HEK293 (cell line): ENCODE measurements around the gene GNPNAT1.

ENCODE experiments used
- KLF1 ChIP-seq: fragments of 450-650 bp; formaldehyde crosslinking; IDR thresholded peaks from 2 replicates; pipeline ENCODE4 v1.5.1; 2016; ENCODE audit warnings: missing biosample characterization, missing genetic modification characterization
- RBAK ChIP-seq: fragments of 450-650 bp; formaldehyde crosslinking; IDR thresholded peaks from 2 replicates; pipeline ENCODE4 v1.5.1; 2016; ENCODE audit warnings: missing biosample characterization, missing genetic modification characterization
- SALL2 ChIP-seq: fragments of 450-650 bp; formaldehyde crosslinking; IDR thresholded peaks from 2 replicates; pipeline ENCODE4 v1.5.0; 2017; ENCODE audit warnings: missing biosample characterization, mild to moderate bottlenecking, missing genetic modification characterization, borderline replicate concordance
- SP2 ChIP-seq: fragments of 450-650 bp; formaldehyde crosslinking; IDR thresholded peaks from 2 replicates; pipeline ENCODE4 v1.5.1; 2016; ENCODE audit warnings: missing biosample characterization, missing genetic modification characterization
- WT1 ChIP-seq: fragments of 450-650 bp; formaldehyde crosslinking; IDR thresholded peaks from 2 replicates; pipeline ENCODE4 v1.5.1; 2016; ENCODE audit warnings: missing biosample characterization, missing genetic modification characterization
- ZBTB20 ChIP-seq: fragments of 450-650 bp; formaldehyde crosslinking; IDR thresholded peaks from 2 replicates; pipeline ENCODE4 v1.5.1; 2016; ENCODE audit warnings: missing biosample characterization, missing genetic modification characterization
- ZIC2 ChIP-seq: fragments of 450-650 bp; formaldehyde crosslinking; IDR thresholded peaks from 2 replicates; pipeline ENCODE4 v1.5.1; 2016; ENCODE audit warnings: missing biosample characterization, missing genetic modification characterization
- ZNF138 ChIP-seq: fragments of 450-650 bp; formaldehyde crosslinking; IDR thresholded peaks from 2 replicates; pipeline ENCODE4 v1.5.1; 2016; ENCODE audit warnings: missing biosample characterization, missing genetic modification characterization, borderline replicate concordance
- ZNF157 ChIP-seq: fragments of 450-650 bp; formaldehyde crosslinking; IDR thresholded peaks from 2 replicates; pipeline ENCODE4 v1.5.1; 2016; ENCODE audit warnings: missing biosample characterization, missing genetic modification characterization
- ZNF16 ChIP-seq: fragments of 450-650 bp; formaldehyde crosslinking; IDR thresholded peaks from 2 replicates; pipeline ENCODE4 v1.5.1; 2016; ENCODE audit warnings: low read depth, missing biosample characterization, missing genetic modification characterization
- ZNF175 ChIP-seq: fragments of 450-650 bp; formaldehyde crosslinking; IDR thresholded peaks from 2 replicates; pipeline ENCODE4 v1.5.1; 2016; ENCODE audit warnings: missing biosample characterization, missing genetic modification characterization
- ZNF202 ChIP-seq: fragments of 450-650 bp; formaldehyde crosslinking; IDR thresholded peaks from 2 replicates; pipeline ENCODE4 v1.5.1; 2016; ENCODE audit warnings: missing biosample characterization, missing genetic modification characterization, borderline replicate concordance
- ZNF248 ChIP-seq: fragments of 450-650 bp; formaldehyde crosslinking; IDR thresholded peaks from 2 replicates; pipeline ENCODE4 v1.5.1; 2017; ENCODE audit warnings: missing biosample characterization, missing genetic modification characterization
- ZNF394 ChIP-seq: fragments of 450-650 bp; formaldehyde crosslinking; IDR thresholded peaks from 2 replicates; pipeline ENCODE4 v1.5.1; 2016; ENCODE audit warnings: missing biosample characterization, missing genetic modification characterization, mild to moderate bottlenecking, moderate library complexity, borderline replicate concordance
- ZNF433 ChIP-seq: fragments of 450-650 bp; formaldehyde crosslinking; IDR thresholded peaks from 2 replicates; pipeline ENCODE4 v1.5.1; 2016; ENCODE audit warnings: missing biosample characterization, missing genetic modification characterization, low read depth
- ZNF510 ChIP-seq: fragments of 450-650 bp; formaldehyde crosslinking; IDR thresholded peaks from 2 replicates; pipeline ENCODE4 v1.5.1; 2018; ENCODE audit warnings: mild to moderate bottlenecking, missing genetic modification characterization, missing biosample characterization; ENCODE audit not compliant: insufficient replicate concordance
- ZNF621 ChIP-seq: fragments of 450-650 bp; formaldehyde crosslinking; IDR thresholded peaks from 2 replicates; pipeline ENCODE4 v1.5.1; 2017; ENCODE audit warnings: missing biosample characterization, missing genetic modification characterization
- ZNF747 ChIP-seq: fragments of 450-650 bp; formaldehyde crosslinking; IDR thresholded peaks from 2 replicates; pipeline ENCODE4 v1.5.1; 2016; ENCODE audit warnings: missing biosample characterization, missing genetic modification characterization
- TF ChIP-seq, protein P1 (sequence below): IDR thresholded peaks from 2 replicates; pipeline ENCODE4 v1.6.1; 2011; ENCODE audit warnings: mild to moderate bottlenecking, low read depth, low read length, borderline replicate concordance
- TF ChIP-seq, protein P2 (sequence below): fragments of 450-650 bp; formaldehyde crosslinking; IDR thresholded peaks from 2 replicates; pipeline ENCODE4 v1.5.1; 2016; ENCODE audit warnings: missing biosample characterization, missing genetic modification characterization
- TF ChIP-seq, protein P3 (sequence below): fragments of 450-650 bp; formaldehyde crosslinking; IDR thresholded peaks from 2 replicates; pipeline ENCODE4 v1.5.1; 2016; ENCODE audit warnings: missing biosample characterization, missing genetic modification characterization
- TF ChIP-seq, protein P4 (sequence below): fragments of 450-650 bp; formaldehyde crosslinking; IDR thresholded peaks from 2 replicates; pipeline ENCODE4 v1.5.1; 2016; ENCODE audit warnings: missing biosample characterization, missing genetic modification characterization
- TF ChIP-seq, protein P5 (sequence below): fragments of 450-650 bp; formaldehyde crosslinking; IDR thresholded peaks from 2 replicates; pipeline ENCODE4 v1.5.1; 2016; ENCODE audit warnings: missing biosample characterization, missing genetic modification characterization
- TF ChIP-seq, protein P6 (sequence below): fragments of 450-650 bp; formaldehyde crosslinking; IDR thresholded peaks from 2 replicates; pipeline ENCODE4 v1.5.1; 2016; ENCODE audit warnings: missing biosample characterization, missing genetic modification characterization
- TF ChIP-seq, protein P7 (sequence below): fragments of 450-650 bp; formaldehyde crosslinking; IDR thresholded peaks from 2 replicates; pipeline ENCODE4 v1.5.1; 2017; ENCODE audit warnings: missing biosample characterization, missing genetic modification characterization
- TF ChIP-seq, protein P8 (sequence below): fragments of 450-650 bp; formaldehyde crosslinking; IDR thresholded peaks from 2 replicates; pipeline ENCODE4 v1.5.0; 2017; ENCODE audit warnings: missing biosample characterization, missing genetic modification characterization, borderline replicate concordance

GNPNAT1 gene

DNA sequence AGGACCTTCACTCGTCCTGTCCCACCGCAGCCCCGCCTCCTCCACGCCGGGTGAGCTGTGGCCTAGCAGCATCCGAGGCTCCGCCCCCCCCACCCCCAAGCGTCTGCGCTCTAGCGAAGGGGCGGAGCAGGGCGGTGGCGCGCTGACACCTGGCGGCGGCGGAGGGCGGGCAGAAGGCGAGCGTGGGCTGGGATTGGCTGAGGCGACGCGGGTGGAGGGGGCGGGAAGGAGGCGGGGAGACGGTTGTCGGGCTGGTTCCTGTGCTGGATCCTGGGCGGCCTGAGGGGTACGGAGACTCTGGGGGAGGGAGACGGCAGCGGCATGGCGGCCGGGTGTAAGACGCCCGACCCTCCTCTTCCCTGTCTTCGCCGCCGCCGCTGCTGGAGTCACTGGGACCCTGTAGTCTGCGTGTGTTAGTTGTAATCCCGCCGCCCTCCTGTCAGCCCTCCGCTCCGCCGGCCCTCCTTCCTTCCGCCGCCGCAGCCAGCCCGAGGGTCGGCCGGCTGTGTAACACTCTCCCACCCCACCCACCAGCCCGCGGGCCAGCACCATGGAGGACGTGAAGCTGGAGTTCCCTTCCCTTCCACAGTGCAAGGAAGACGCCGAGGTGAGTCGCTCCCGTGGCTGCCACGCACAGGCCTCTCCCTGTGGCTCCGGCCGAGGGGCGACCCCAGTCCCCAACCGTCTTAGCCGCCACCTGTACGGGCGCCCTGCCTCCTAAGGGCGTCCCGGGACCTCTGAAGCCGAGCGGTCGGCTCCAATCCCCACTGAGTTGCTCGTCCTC is 61.3 kb downstream of the GNPNAT1 start, which contains the start of gene STYX (continued):
- TF ChIP-seq, protein P1, sequence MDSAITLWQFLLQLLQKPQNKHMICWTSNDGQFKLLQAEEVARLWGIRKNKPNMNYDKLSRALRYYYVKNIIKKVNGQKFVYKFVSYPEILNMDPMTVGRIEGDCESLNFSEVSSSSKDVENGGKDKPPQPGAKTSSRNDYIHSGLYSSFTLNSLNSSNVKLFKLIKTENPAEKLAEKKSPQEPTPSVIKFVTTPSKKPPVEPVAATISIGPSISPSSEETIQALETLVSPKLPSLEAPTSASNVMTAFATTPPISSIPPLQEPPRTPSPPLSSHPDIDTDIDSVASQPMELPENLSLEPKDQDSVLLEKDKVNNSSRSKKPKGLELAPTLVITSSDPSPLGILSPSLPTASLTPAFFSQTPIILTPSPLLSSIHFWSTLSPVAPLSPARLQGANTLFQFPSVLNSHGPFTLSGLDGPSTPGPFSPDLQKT = no peak
- no peak for TF ChIP-seq ZIC2 (tag by site-specific recombination)
- no peak for TF ChIP-seq SALL2 (tag by site-specific recombination)
- no peak for TF ChIP-seq RBAK
- TF ChIP-seq ZNF433 (tag by site-specific recombination) = no peak
- no peak for TF ChIP-seq ZNF175 (tag by site-specific recombination)
- TF ChIP-seq SP2 (tag by site-specific recombination) = peak; percentile 97
- TF ChIP-seq, protein P2, sequence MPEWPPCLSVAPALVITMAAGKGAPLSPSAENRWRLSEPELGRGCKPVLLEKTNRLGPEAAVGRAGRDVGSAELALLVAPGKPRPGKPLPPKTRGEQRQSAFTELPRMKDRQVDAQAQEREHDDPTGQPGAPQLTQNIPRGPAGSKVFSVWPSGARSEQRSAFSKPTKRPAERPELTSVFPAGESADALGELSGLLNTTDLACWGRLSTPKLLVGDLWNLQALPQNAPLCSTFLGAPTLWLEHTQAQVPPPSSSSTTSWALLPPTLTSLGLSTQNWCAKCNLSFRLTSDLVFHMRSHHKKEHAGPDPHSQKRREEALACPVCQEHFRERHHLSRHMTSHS (tag by site-specific recombination) = no peak
- TF ChIP-seq, protein P3, sequence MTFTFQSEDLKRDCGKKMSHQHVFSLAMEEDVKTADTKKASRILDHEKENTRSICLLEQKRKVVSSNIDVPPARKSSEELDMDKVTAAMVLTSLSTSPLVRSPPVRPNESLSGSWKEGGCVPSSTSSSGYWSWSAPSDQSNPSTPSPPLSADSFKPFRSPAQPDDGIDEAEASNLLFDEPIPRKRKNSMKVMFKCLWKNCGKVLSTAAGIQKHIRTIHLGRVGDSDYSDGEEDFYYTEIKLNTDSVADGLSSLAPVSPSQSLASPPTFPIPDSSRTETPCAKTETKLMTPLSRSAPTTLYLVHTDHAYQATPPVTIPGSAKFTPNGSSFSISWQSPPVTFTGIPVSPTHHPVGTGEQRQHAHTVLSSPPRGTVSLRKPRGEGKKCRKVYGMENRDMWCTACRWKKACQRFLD = no peak
- no peak for TF ChIP-seq ZNF157 (tag by site-specific recombination)
- peak; percentile 98 for TF ChIP-seq ZBTB20
- peak; percentile 38; the same call in 1 of the 2 replicates for TF ChIP-seq ZNF394 (tag by site-specific recombination)
- no peak for TF ChIP-seq ZNF510 (tag by site-specific recombination)
- TF ChIP-seq, protein P4, sequence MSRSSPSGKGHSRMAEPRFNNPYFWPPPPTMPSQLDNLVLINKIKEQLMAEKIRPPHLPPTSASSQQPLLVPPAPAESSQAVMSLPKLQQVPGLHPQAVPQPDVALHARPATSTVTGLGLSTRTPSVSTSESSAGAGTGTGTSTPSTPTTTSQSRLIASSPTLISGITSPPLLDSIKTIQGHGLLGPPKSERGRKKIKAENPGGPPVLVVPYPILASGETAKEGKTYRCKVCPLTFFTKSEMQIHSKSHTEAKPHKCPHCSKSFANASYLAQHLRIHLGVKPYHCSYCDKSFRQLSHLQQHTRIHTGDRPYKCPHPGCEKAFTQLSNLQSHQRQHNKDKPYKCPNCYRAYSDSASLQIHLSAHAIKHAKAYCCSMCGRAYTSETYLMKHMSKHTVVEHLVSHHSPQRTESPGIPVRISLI (tag by site-specific recombination) = no peak
- TF ChIP-seq, protein P5, sequence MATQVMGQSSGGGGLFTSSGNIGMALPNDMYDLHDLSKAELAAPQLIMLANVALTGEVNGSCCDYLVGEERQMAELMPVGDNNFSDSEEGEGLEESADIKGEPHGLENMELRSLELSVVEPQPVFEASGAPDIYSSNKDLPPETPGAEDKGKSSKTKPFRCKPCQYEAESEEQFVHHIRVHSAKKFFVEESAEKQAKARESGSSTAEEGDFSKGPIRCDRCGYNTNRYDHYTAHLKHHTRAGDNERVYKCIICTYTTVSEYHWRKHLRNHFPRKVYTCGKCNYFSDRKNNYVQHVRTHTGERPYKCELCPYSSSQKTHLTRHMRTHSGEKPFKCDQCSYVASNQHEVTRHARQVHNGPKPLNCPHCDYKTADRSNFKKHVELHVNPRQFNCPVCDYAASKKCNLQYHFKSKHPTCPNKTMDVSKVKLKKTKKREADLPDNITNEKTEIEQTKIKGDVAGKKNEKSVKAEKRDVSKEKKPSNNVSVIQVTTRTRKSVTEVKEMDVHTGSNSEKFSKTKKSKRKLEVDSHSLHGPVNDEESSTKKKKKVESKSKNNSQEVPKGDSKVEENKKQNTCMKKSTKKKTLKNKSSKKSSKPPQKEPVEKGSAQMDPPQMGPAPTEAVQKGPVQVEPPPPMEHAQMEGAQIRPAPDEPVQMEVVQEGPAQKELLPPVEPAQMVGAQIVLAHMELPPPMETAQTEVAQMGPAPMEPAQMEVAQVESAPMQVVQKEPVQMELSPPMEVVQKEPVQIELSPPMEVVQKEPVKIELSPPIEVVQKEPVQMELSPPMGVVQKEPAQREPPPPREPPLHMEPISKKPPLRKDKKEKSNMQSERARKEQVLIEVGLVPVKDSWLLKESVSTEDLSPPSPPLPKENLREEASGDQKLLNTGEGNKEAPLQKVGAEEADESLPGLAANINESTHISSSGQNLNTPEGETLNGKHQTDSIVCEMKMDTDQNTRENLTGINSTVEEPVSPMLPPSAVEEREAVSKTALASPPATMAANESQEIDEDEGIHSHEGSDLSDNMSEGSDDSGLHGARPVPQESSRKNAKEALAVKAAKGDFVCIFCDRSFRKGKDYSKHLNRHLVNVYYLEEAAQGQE (tag by site-specific recombination) = peak; percentile 70
- TF ChIP-seq ZNF138 (tag by site-specific recombination) = no peak
- TF ChIP-seq, protein P6, sequence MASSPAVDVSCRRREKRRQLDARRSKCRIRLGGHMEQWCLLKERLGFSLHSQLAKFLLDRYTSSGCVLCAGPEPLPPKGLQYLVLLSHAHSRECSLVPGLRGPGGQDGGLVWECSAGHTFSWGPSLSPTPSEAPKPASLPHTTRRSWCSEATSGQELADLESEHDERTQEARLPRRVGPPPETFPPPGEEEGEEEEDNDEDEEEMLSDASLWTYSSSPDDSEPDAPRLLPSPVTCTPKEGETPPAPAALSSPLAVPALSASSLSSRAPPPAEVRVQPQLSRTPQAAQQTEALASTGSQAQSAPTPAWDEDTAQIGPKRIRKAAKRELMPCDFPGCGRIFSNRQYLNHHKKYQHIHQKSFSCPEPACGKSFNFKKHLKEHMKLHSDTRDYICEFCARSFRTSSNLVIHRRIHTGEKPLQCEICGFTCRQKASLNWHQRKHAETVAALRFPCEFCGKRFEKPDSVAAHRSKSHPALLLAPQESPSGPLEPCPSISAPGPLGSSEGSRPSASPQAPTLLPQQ (tag by site-specific recombination) = peak; percentile 59; the same call in 1 of the 2 replicates
- TF ChIP-seq ZNF248 (tag by site-specific recombination) = no peak
- TF ChIP-seq, protein P7, sequence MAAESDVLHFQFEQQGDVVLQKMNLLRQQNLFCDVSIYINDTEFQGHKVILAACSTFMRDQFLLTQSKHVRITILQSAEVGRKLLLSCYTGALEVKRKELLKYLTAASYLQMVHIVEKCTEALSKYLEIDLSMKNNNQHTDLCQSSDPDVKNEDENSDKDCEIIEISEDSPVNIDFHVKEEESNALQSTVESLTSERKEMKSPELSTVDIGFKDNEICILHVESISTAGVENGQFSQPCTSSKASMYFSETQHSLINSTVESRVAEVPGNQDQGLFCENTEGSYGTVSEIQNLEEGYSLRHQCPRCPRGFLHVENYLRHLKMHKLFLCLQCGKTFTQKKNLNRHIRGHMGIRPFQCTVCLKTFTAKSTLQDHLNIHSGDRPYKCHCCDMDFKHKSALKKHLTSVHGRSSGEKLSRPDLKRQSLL (tag by site-specific recombination) = no peak
- TF ChIP-seq ZNF621 (tag by site-specific recombination) = no peak
- no peak for TF ChIP-seq ZNF747 (tag by site-specific recombination)
- no peak for TF ChIP-seq ZNF202 (tag by site-specific recombination)
- peak; percentile 69; the same call in 1 of the 2 replicates for TF ChIP-seq KLF1 (tag by site-specific recombination)
- TF ChIP-seq, protein P8, sequence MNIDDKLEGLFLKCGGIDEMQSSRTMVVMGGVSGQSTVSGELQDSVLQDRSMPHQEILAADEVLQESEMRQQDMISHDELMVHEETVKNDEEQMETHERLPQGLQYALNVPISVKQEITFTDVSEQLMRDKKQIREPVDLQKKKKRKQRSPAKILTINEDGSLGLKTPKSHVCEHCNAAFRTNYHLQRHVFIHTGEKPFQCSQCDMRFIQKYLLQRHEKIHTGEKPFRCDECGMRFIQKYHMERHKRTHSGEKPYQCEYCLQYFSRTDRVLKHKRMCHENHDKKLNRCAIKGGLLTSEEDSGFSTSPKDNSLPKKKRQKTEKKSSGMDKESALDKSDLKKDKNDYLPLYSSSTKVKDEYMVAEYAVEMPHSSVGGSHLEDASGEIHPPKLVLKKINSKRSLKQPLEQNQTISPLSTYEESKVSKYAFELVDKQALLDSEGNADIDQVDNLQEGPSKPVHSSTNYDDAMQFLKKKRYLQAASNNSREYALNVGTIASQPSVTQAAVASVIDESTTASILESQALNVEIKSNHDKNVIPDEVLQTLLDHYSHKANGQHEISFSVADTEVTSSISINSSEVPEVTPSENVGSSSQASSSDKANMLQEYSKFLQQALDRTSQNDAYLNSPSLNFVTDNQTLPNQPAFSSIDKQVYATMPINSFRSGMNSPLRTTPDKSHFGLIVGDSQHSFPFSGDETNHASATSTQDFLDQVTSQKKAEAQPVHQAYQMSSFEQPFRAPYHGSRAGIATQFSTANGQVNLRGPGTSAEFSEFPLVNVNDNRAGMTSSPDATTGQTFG (tag by site-specific recombination) = no peak
- no peak for TF ChIP-seq ZNF16 (tag by site-specific recombination)
- no peak for TF ChIP-seq WT1 (tag by site-specific recombination)
